ENCODE data around the gene TRIO.

- TF ChIP-seq CTCF (conservative IDR thresholded peaks at IDR 0.05; ENCODE audit: low read depth, low read length) (no peak), EZH2 (IDR thresholded peaks at IDR 0.05; ENCODE audit: borderline replicate concordance, low read depth, low read length, poor library complexity, severe bottlenecking) (no peak)
Measured at GRCh38 chr5:14545308-14545707, 402.2 kb downstream of the TRIO start.

Measured in A673 (cell line).